ENCODE measurements around the gene SLC39A9. TPM values are rescaled to one million over a fixed set of nuclear protein-coding genes. Genes with fewer than 3 reads are reported as not detected.
A peak's percentile ranks its signal among the peaks of the same experiment; 100 is the strongest.

The SLC39A9 gene
- total RNA-seq, 6 donors from 2014 or later, result 17.8 to 70.4 (median 54.0) TPM

- WGBS, 2 donors, result 3 to 5% methylated on average over 29 to 31 of the region's 86 CpGs
- DNase-seq (peak; percentile 64 to 89), ATAC-seq (ENCODE audit: low FRiP score in 2 of 2) (peak; percentile 2 to 34)
- TF ChIP-seq EP300 (IDR thresholded peaks at IDR 0.05) (no peak), POLR2AphosphoS5 (IDR thresholded peaks at IDR 0.05) (no peak), POLR2A (IDR thresholded peaks at IDR 0.05) (peak in 1 of 4 donors; percentile 32), CTCF (IDR thresholded peaks at IDR 0.05) (no peak)
- Histone ChIP-seq H3K4me3 (peak within 1 kb of the TSS in 3 of 4 donors; percentile 44 to 51 (median 48)), H3K9me3 (no peaks in the 10 kb centered on the region), H3K36me3 (no peaks in the 10 kb centered on the region), H3K27ac (peak within 1 kb of the TSS in 1 of 4 donors; percentile 26), H3K4me1 (peaks cover 6 to 21% (median 17%) of the 10 kb centered on the region in 4 donors), H3K27me3 (peaks cover 0 to 24% (median 11%) of the 10 kb centered on the region in 4 donors)
These were observed 86.2 kb downstream of the SLC39A9 start, which contains the start of gene PLEKHD1 for GRCh38 chr14:69484444-69485314. PLEKHD1 (plus strand) TSS chr14:69484728; CDS start chr14:69484966, 238 bp downstream.

DNA sequence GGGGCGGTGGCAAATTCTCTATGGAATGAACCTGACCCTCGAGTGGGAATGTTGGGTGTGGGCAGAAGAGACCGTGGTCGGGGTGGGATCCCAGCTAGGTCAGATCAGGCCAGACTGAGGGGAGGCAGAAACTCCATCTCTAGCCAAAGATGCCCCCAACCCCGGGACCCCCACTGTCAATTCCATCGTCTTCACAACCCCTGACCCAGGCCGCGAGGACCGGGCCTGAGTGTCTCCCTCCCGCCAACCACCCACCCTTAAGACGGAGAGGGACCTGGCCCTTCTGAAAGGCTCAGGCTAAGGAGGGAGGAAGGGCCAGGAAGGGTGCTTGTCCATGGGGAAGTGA, 86.8 kb downstream of the SLC39A9 start:
- H3K36me3 ChIP-seq, result no peaks in the 10 kb centered on the region
- H3K4me3 ChIP-seq, result peak overlapping the region in 1 of 4 donors; percentile 51
- H3K27ac ChIP-seq, result no peak overlapping the region
- no peak for ATAC-seq (ENCODE audit: low FRiP score in 2 of 2)
- no peak for DNase-seq
- TF ChIP-seq CTCF (IDR thresholded peaks at IDR 0.05) (no peak), POLR2A (IDR thresholded peaks at IDR 0.05) (no peak), POLR2AphosphoS5 (IDR thresholded peaks at IDR 0.05) (no peak), EP300 (IDR thresholded peaks at IDR 0.05) (no peak)
- 66 to 76% methylated on average over 5 to 11 of the region's 11 CpGs for WGBS, 2 donors
- peaks cover 6 to 21% (median 17%) of the 10 kb centered on the region in 4 donors for H3K4me1 ChIP-seq
- H3K9me3 ChIP-seq, result no peaks in the 10 kb centered on the region
- H3K27me3 ChIP-seq, result peaks cover 0 to 24% (median 11%) of the 10 kb centered on the region in 4 donors

- no peak for ATAC-seq (ENCODE audit: low FRiP score in 2 of 2)
- Histone ChIP-seq H3K9me3 (no peaks in the 10 kb centered on the region), H3K27me3 (peaks cover 0 to 24% (median 11%) of the 10 kb centered on the region in 4 donors), H3K4me1 (peaks cover 6 to 21% (median 17%) of the 10 kb centered on the region in 4 donors), H3K36me3 (no peaks in the 10 kb centered on the region), H3K27ac (no peak overlapping the region), H3K4me3 (no peak overlapping the region)
- WGBS, 2 donors, result 79 to 85% methylated on average over 6 of the region's 6 CpGs
- no peak for TF ChIP-seq POLR2A (IDR thresholded peaks at IDR 0.05)
- no peak for TF ChIP-seq CTCF (IDR thresholded peaks at IDR 0.05)
- no peak for TF ChIP-seq EP300 (IDR thresholded peaks at IDR 0.05)
- no peak for TF ChIP-seq POLR2AphosphoS5 (IDR thresholded peaks at IDR 0.05)
- no peak for DNase-seq
These were observed 87.2 kb downstream of the SLC39A9 start for GRCh38 chr14:69485701-69486100.

GRCh38 chr14:69487226-69487625, 88.7 kb downstream of the SLC39A9 start:
- H3K4me3 ChIP-seq, result no peak overlapping the region
- 95 to 100% methylated on average over 1 to 4 of the region's 4 CpGs for WGBS, 2 donors
- H3K27me3 ChIP-seq, result peaks cover 0 to 24% (median 11%) of the 10 kb centered on the region in 4 donors
- TF ChIP-seq POLR2A (IDR thresholded peaks at IDR 0.05), result no peak
- no peak for TF ChIP-seq EP300 (IDR thresholded peaks at IDR 0.05)
- no peak for TF ChIP-seq POLR2AphosphoS5 (IDR thresholded peaks at IDR 0.05)
- no peak for TF ChIP-seq CTCF (IDR thresholded peaks at IDR 0.05)
- H3K36me3 ChIP-seq, result no peaks in the 10 kb centered on the region
- no peak for DNase-seq
- no peaks in the 10 kb centered on the region for H3K9me3 ChIP-seq
- H3K4me1 ChIP-seq, result peaks cover 6 to 21% (median 17%) of the 10 kb centered on the region in 4 donors
- ATAC-seq (ENCODE audit: low FRiP score in 2 of 2), result no peak
- H3K27ac ChIP-seq, result no peak overlapping the region
